Fibroblast of lung (primary cell): ENCODE results near the gene MTFR2. TPM values are rescaled to one million over a fixed set of nuclear protein-coding genes. Genes with fewer than 3 reads are reported as not detected.

ENCODE experiments used
- DNase-seq, 2 donors: peaks; one replicate each; pipeline versions ENCODE4 v3.0.0 to v3.0.0-alpha.2; 2010; ENCODE audit warnings: low read depth in 2 of 2
- H2AFZ ChIP-seq: 2 replicates; pipeline ENCODE4 v1.5.1; 2012; ENCODE audit warnings: low read length, control low read depth, inconsistent platforms
- H3K27ac ChIP-seq: 2 replicates; pipeline ENCODE4 v1.5.1; 2011; ENCODE audit warnings: low read length, control low read depth; ENCODE audit not compliant: insufficient read depth
- H3K27me3 ChIP-seq: 2 replicates; pipeline ENCODE4 v1.5.1; 2011; ENCODE audit warnings: mild to moderate bottlenecking, low read length; ENCODE audit not compliant: control insufficient read depth, insufficient read depth
- H3K36me3 ChIP-seq: 2 replicates; pipeline ENCODE4 v1.5.1; 2011; ENCODE audit warnings: low read length; ENCODE audit not compliant: control insufficient read depth, insufficient read depth
- H3K4me1 ChIP-seq: 2 replicates; pipeline ENCODE4 v1.5.1; 2011; ENCODE audit warnings: low read length; ENCODE audit not compliant: control insufficient read depth, insufficient read depth; ENCODE audit errors: extremely low read depth
- H3K4me2 ChIP-seq: 2 replicates; pipeline ENCODE4 v1.5.1; 2011; ENCODE audit warnings: low read length, control low read depth; ENCODE audit not compliant: insufficient read depth; ENCODE audit errors: extremely low read depth
- H3K4me3 ChIP-seq, 4 experiments: fragments of 200-600 bp in 1 of 4; sonication (generic) in 1 of 4; replicated peaks in 1 of 4; 2 replicates each; pipeline ENCODE4 v1.5.1; 2011 to 2016; ENCODE audit warnings: low read length in 4 of 4, low read depth in 3 of 4, mild to moderate bottlenecking in 3 of 4, control low read depth in 2 of 4, inconsistent platforms in 1 of 4, mixed read lengths in 1 of 4; ENCODE audit not compliant: insufficient read depth in 1 of 4; ENCODE audit errors: control extremely low read depth in 1 of 4
- H3K79me2 ChIP-seq: 2 replicates; pipeline ENCODE4 v1.5.1; 2012; ENCODE audit warnings: mild to moderate bottlenecking, low read length, inconsistent platforms; ENCODE audit not compliant: control insufficient read depth, insufficient read depth
- H3K9ac ChIP-seq: 2 replicates; pipeline ENCODE4 v1.5.1; 2011; ENCODE audit warnings: mild to moderate bottlenecking, low read length, control low read depth; ENCODE audit not compliant: insufficient read depth
- H3K9me3 ChIP-seq: 2 replicates; pipeline ENCODE4 v1.5.1; 2012; ENCODE audit warnings: low read depth, low read length; ENCODE audit not compliant: control insufficient read depth, insufficient read depth
- H4K20me1 ChIP-seq: 2 replicates; pipeline ENCODE4 v1.5.1; 2011; ENCODE audit warnings: low read length; ENCODE audit not compliant: control insufficient read depth, insufficient read depth; ENCODE audit errors: extremely low read depth
- CTCF ChIP-seq, 2 donors: IDR thresholded peaks in 1 of 2; conservative IDR thresholded peaks in 1 of 2; 1 replicate in 1 of 2; 2 replicates in 1 of 2; pipeline ENCODE4 v1.5.1; 2011 to 2012; ENCODE audit warnings: low read length in 2 of 2, control low read depth in 1 of 2, inconsistent platforms in 1 of 2, low read depth in 1 of 2, mild to moderate bottlenecking in 1 of 2
- EZH2 ChIP-seq: IDR thresholded peaks from 2 replicates; pipeline ENCODE4 v1.5.1; 2012; ENCODE audit warnings: low read length, control low read depth, mild to moderate bottlenecking; ENCODE audit errors: missing control alignments
- polyA plus RNA-seq, 2 donors: library from polyadenylated mRNA; depleted of rRNA in 1 of 2; stranded (reverse) in 1 of 2; unstranded in 1 of 2; fragments of >200 nt; gene quantifications; 2 replicates each; pipeline ENCODE4 v1.2.1, GENCODE V29; 2011 to 2012; ENCODE audit warnings: missing spikeins in 1 of 2
- total RNA-seq: library from RNA; depleted of rRNA; stranded (reverse); fragments of >200 nt; gene quantifications from 2 replicates; pipeline ENCODE4 v1.2.1, GENCODE V29; 2014

Gene MTFR2
- total and polyA plus RNA-seq, 2 donors (not counting 1 experiment from before 2014, with no cell fraction given), result 0.83 to 3.3 TPM

GRCh38 chr6:136191606-136192312 lies 58.4 kb downstream of the MTFR2 start:
- Histone ChIP-seq H3K4me1 (no peaks in the 10 kb centered on the region), H3K27ac (no peak overlapping the region), H3K9ac (no peak overlapping the region), H3K4me3 (no peak overlapping the region), H3K9me3 (no peaks in the 10 kb centered on the region), H3K79me2 (no peaks in the 10 kb centered on the region), H3K4me2 (no peak overlapping the region), H3K36me3 (peaks cover 8% of the 10 kb centered on the region), H3K27me3 (no peaks in the 10 kb centered on the region), H2AFZ (no peak overlapping the region), H4K20me1 (no peaks in the 10 kb centered on the region)
- TF ChIP-seq EZH2 (no peak), CTCF (conservative IDR thresholded peaks at IDR 0.05 in 1 of 2, IDR thresholded peaks at IDR 0.05 in 1 of 2; ENCODE audit: low read depth in 1 of 2, low read length in 2 of 2) (no peak)
- no peak for DNase-seq

- no peaks in the 10 kb centered on the region for H3K4me1 ChIP-seq
- TF ChIP-seq CTCF (conservative IDR thresholded peaks at IDR 0.05 in 1 of 2, IDR thresholded peaks at IDR 0.05 in 1 of 2; ENCODE audit: low read depth in 1 of 2, low read length in 2 of 2), result no peak
- no peak for TF ChIP-seq EZH2
- H3K27ac ChIP-seq, result no peak overlapping the region
- H3K9ac ChIP-seq, result no peak overlapping the region
- peaks cover 8% of the 10 kb centered on the region for H3K36me3 ChIP-seq
- H3K79me2 ChIP-seq, result no peaks in the 10 kb centered on the region
- H3K4me3 ChIP-seq, result no peak overlapping the region
- DNase-seq, result no peak
- no peaks in the 10 kb centered on the region for H3K9me3 ChIP-seq
- H3K27me3 ChIP-seq, result no peaks in the 10 kb centered on the region
- H3K4me2 ChIP-seq, result no peak overlapping the region
- no peaks in the 10 kb centered on the region for H4K20me1 ChIP-seq
- H2AFZ ChIP-seq, result no peak overlapping the region
Observed at GRCh38 chr6:136189104-136189503, 61.0 kb downstream of the MTFR2 start.

GRCh38 chr6:136188486-136188885 lies 61.6 kb downstream of the MTFR2 start:
- Histone ChIP-seq H3K79me2 (no peaks in the 10 kb centered on the region), H3K9ac (no peak overlapping the region), H3K4me1 (no peaks in the 10 kb centered on the region), H4K20me1 (no peaks in the 10 kb centered on the region), H3K4me3 (no peak overlapping the region), H3K4me2 (no peak overlapping the region), H3K27ac (no peak overlapping the region), H3K36me3 (peaks cover 8% of the 10 kb centered on the region), H3K27me3 (no peaks in the 10 kb centered on the region), H2AFZ (no peak overlapping the region), H3K9me3 (no peaks in the 10 kb centered on the region)
- no peak for DNase-seq
- TF ChIP-seq CTCF (conservative IDR thresholded peaks at IDR 0.05 in 1 of 2, IDR thresholded peaks at IDR 0.05 in 1 of 2; ENCODE audit: low read depth in 1 of 2, low read length in 2 of 2) (no peak), EZH2 (no peak)
